Pancreas (tissue), 10 donors: ENCODE data around the gene TTLL7. TPM values are rescaled to one million over a fixed set of nuclear protein-coding genes. Genes with fewer than 3 reads are reported as not detected.

Experiments
- ATAC-seq, 4 donors: fragments of 200-7000 bp; cut with Tn5 transposase; one replicate each; pipeline versions ENCODE4 v1.8.0 to v1.9.1; 2020; ENCODE audit warnings: mild to moderate bottlenecking in 4 of 4, moderate library complexity in 4 of 4
- DNase-seq, 6 donors: peaks; one replicate each; pipeline ENCODE4 v3.0.0-alpha.2; 2020
- FAIRE-seq: peaks from 2 replicates; lab custom pipeline; 2012; peaks lifted over from hg19 to GRCh38; lab: Jason Lieb, UNC
- H3K27ac ChIP-seq, 4 donors: fragments of 200-600 bp; sonication (generic); 1 replicate in 3 of 4; 2 replicates in 1 of 4; pipeline versions ENCODE4 v1.5.0 to v1.8.0; 2020
- H3K27me3 ChIP-seq, 4 donors: fragments of 200-600 bp; one replicate each; pipeline ENCODE4 v1.8.0; 2021
- H3K36me3 ChIP-seq, 3 donors: fragments of 200-600 bp; sonication (generic) in 1 of 3; one replicate each; pipeline versions ENCODE4 v1.5.0 to v1.8.0; 2020 to 2021
- H3K4me1 ChIP-seq, 3 donors: fragments of 200-600 bp; one replicate each; pipeline ENCODE4 v1.8.0; 2021
- H3K4me3 ChIP-seq, 4 donors: fragments of 200-600 bp; sonication (generic) in 2 of 4; one replicate each; pipeline versions ENCODE4 v1.5.0 to v1.8.0; 2020 to 2021
- H3K9me3 ChIP-seq, 4 donors: fragments of 200-600 bp; one replicate each; pipeline ENCODE4 v1.8.0; 2021
- CTCF ChIP-seq, 4 donors: fragments of 200-600 bp; sonication (generic) in 3 of 4; IDR thresholded peaks; one replicate each; pipeline versions ENCODE4 v1.5.0 to v1.8.0; 2021; ENCODE audit warnings: antibody characterized with exemption in 4 of 4
- WGBS, 2 donors: extraction: QIAGEN DNeasy Blood & Tissue Kit; methylation state at CpG; one replicate each; pipeline ENCODE4 v1.1.7; 2013; 5-methylcytosine and 5-hydroxymethylcytosine counted together
- intact Hi-C, 3 donors: fragments of 100-400 bp; cut with DNase I; formaldehyde crosslinking; loops; one replicate each; pipeline versions ENCODE4 v1.11.1 to v1.14.2; 2022
- polyA plus RNA-seq, 2 donors: library from polyadenylated mRNA; stranded (reverse); fragments of 200-250 nt; gene quantifications; one replicate each; pipeline ENCODE4 v1.2.3, GENCODE V29; 2013
- total RNA-seq, 6 donors: library from RNA; stranded (reverse); fragmentation: NEBNext Ultra II Directional in 4 of 6; extraction: Animal tissue kit (Norgen Biotek cat#: 25700) in 4 of 6; gene quantifications; one replicate each; pipeline versions ENCODE4 v1.2.1 to v1.2.4, GENCODE V29; 2021 to 2023
- donor health status: healthy with polysubstance abuse.
- donor health status: DM: no; HTN: no; CAD: no; lungs with moderate emphysema.
- donor health status: DM: no; HTN: no; CAD: no.
- donor health status: control.
- donor health status: control.
- donor health status: Bipolar disorder and iron deficiency.
- donor health status: DM: yes; HTN: yes; CAD: no.
- donor health status: DM: no; HTN: no; CAD: no.
- donor health status: DM: no; HTN: no; CAD: no.
- donor health status: DM: yes; HTN: yes; CAD: no.

The TTLL7 gene
- total and polyA plus RNA-seq, 8 donors = 10.5 to 22.4 (median 13.0) TPM

- TF ChIP-seq CTCF (IDR thresholded peaks at IDR 0.05) = no peak
- WGBS, 2 donors = 44 to 48% methylated on average over 2 of the region's 2 CpGs
- Histone ChIP-seq H3K27ac (no peak overlapping the region), H3K27me3 (no peaks in the 10 kb centered on the region), H3K4me1 (peaks cover 0 to 14% (median 11%) of the 10 kb centered on the region in 3 donors), H3K9me3 (no peaks in the 10 kb centered on the region), H3K4me3 (no peak overlapping the region), H3K36me3 (no peaks in the 10 kb centered on the region)
- intact Hi-C loops = no loop called here
- DNase-seq (no peak), ATAC-seq (peak in 1 of 4 donors; percentile 34), FAIRE-seq (no peak)
Observed at GRCh38 chr1:83961571-83962295, 37.2 kb downstream of the TTLL7 start.

- FAIRE-seq (no peak), DNase-seq (no peak), ATAC-seq (peak in 2 of 4 donors; percentile 29 to 59)
- Histone ChIP-seq H3K4me3 (no peak overlapping the region), H3K27ac (no peak overlapping the region), H3K36me3 (no peaks in the 10 kb centered on the region), H3K4me1 (peaks cover 0 to 14% (median 11%) of the 10 kb centered on the region in 3 donors), H3K9me3 (no peaks in the 10 kb centered on the region), H3K27me3 (no peaks in the 10 kb centered on the region)
- intact Hi-C loops = no loop called here
- TF ChIP-seq CTCF (IDR thresholded peaks at IDR 0.05) = no peak
Observed at GRCh38 chr1:83960669-83961277, 38.2 kb downstream of the TTLL7 start.

- Histone ChIP-seq H3K36me3 (no peaks in the 10 kb centered on the region), H3K27ac (no peak overlapping the region), H3K4me1 (peaks cover 0 to 14% (median 11%) of the 10 kb centered on the region in 3 donors), H3K27me3 (no peaks in the 10 kb centered on the region), H3K9me3 (no peaks in the 10 kb centered on the region), H3K4me3 (no peak overlapping the region)
- FAIRE-seq (no peak), ATAC-seq (no peak), DNase-seq (no peak)
- no peak for TF ChIP-seq CTCF (IDR thresholded peaks at IDR 0.05)
- intact Hi-C loops = no loop called here
- WGBS, 2 donors = 71 to 88% methylated on average over 1 of the region's 1 CpG
Observed at GRCh38 chr1:83959824-83960498, 39.0 kb downstream of the TTLL7 start.

- peaks cover 0 to 14% (median 11%) of the 10 kb centered on the region in 3 donors for H3K4me1 ChIP-seq
- no peak for TF ChIP-seq CTCF (IDR thresholded peaks at IDR 0.05)
- H3K4me3 ChIP-seq = no peak overlapping the region
- ATAC-seq = no peak
- H3K9me3 ChIP-seq = no peaks in the 10 kb centered on the region
- H3K36me3 ChIP-seq = no peaks in the 10 kb centered on the region
- no peak for DNase-seq
- no peaks in the 10 kb centered on the region for H3K27me3 ChIP-seq
- intact Hi-C loops = no loop called here
- no peak for FAIRE-seq
- H3K27ac ChIP-seq = no peak overlapping the region
Observed at GRCh38 chr1:83958704-83959103, 40.2 kb downstream of the TTLL7 start.
